OCI-LY1 (cell line): ENCODE results near the gene METAP1D.
"Not testable (repeated sequence)": the region's sequence is repeated elsewhere in the genome, so short reads cannot be mapped to it uniquely, and the experiment has no call there.

ENCODE experiments used
- H2AFZ ChIP-seq: fragments of 200-600 bp; sonication (generic), shearing (Covaris generic); 2 replicates; pipeline ENCODE4 v1.6.0; 2014; ENCODE audit warnings: antibody characterized with exemption, mild to moderate bottlenecking, low read length
- H3F3A ChIP-seq: fragments of 200-600 bp; sonication (generic), shearing (Covaris generic); 2 replicates; pipeline ENCODE4 v1.6.0; 2014; ENCODE audit warnings: mild to moderate bottlenecking, antibody characterized with exemption, low read length, moderate library complexity; ENCODE audit not compliant: insufficient read depth
- H3K27ac ChIP-seq: fragments of 200-600 bp; sonication (generic); 2 replicates; pipeline ENCODE4 v1.5.1; 2014; ENCODE audit warnings: low read length, mixed run types, mild to moderate bottlenecking, low read depth; ENCODE audit not compliant: poor library complexity, severe bottlenecking
- H3K27me3 ChIP-seq: fragments of 200-600 bp; sonication (generic); 2 replicates; pipeline ENCODE4 v1.6.0; 2014; ENCODE audit warnings: antibody characterized with exemption, mild to moderate bottlenecking, low read length, moderate library complexity; ENCODE audit not compliant: insufficient read depth
- H3K36me3 ChIP-seq: fragments of 200-600 bp; sonication (generic); 2 replicates; pipeline ENCODE4 v1.6.1; 2014; ENCODE audit warnings: mild to moderate bottlenecking, antibody characterized with exemption, low read length, moderate library complexity, mixed read lengths; ENCODE audit not compliant: insufficient read depth
- H3K4me1 ChIP-seq: fragments of 200-600 bp; sonication (generic); 2 replicates; pipeline ENCODE4 v1.5.1; 2014; ENCODE audit warnings: mild to moderate bottlenecking, low read length, moderate library complexity; ENCODE audit not compliant: insufficient read depth, severe bottlenecking
- H3K4me2 ChIP-seq: fragments of 200-600 bp; sonication (generic), shearing (Covaris generic); 2 replicates; pipeline ENCODE4 v1.6.1; 2014; ENCODE audit warnings: low read length
- H3K4me3 ChIP-seq: fragments of 200-600 bp; sonication (generic); 2 replicates; pipeline ENCODE4 v1.5.1; 2014; ENCODE audit warnings: low read length, low read depth, mild to moderate bottlenecking, mixed read lengths; ENCODE audit not compliant: poor library complexity, severe bottlenecking
- H3K79me2 ChIP-seq: fragments of 200-600 bp; shearing (Covaris generic); 2 replicates; pipeline ENCODE4 v1.6.1; 2016; ENCODE audit warnings: mixed run types, low read length, mixed read lengths; ENCODE audit not compliant: insufficient read depth
- H3K9ac ChIP-seq: fragments of 200-600 bp; sonication (generic), shearing (Covaris generic); 2 replicates; pipeline ENCODE4 v1.6.1; 2014; ENCODE audit warnings: mild to moderate bottlenecking, low read length, mixed read lengths
- H3K9me2 ChIP-seq: fragments of 200-600 bp; sonication (generic), shearing (Covaris generic); 2 replicates; pipeline ENCODE4 v1.6.1; 2014; ENCODE audit warnings: low read depth, mild to moderate bottlenecking, low read length, mixed read lengths
- H3K9me3 ChIP-seq: fragments of 200-600 bp; shearing (Covaris generic); 2 replicates; pipeline ENCODE4 v1.6.1; 2014; ENCODE audit warnings: low read length, mixed read lengths
- H4K20me1 ChIP-seq: fragments of 200-600 bp; sonication (generic), shearing (Covaris generic); 2 replicates; pipeline ENCODE4 v1.6.0; 2016; ENCODE audit warnings: mild to moderate bottlenecking, low read length; ENCODE audit not compliant: insufficient read depth
- EZH2 ChIP-seq: fragments of 200-600 bp; sonication (generic), shearing (Covaris generic); IDR thresholded peaks from 2 replicates; pipeline ENCODE4 v1.8.0; 2017; ENCODE audit warnings: borderline replicate concordance, mixed run types, mild to moderate bottlenecking, antibody characterized with exemption, low read length, moderate library complexity, mixed read lengths
- TF ChIP-seq, protein P1 (sequence below): fragments of 200-600 bp; sonication (generic), shearing (Covaris generic); IDR thresholded peaks from 2 replicates; pipeline ENCODE4 v1.5.1; 2017; ENCODE audit warnings: mild to moderate bottlenecking, antibody characterized with exemption, low read length, moderate library complexity, mixed read lengths

Gene METAP1D

DNA sequence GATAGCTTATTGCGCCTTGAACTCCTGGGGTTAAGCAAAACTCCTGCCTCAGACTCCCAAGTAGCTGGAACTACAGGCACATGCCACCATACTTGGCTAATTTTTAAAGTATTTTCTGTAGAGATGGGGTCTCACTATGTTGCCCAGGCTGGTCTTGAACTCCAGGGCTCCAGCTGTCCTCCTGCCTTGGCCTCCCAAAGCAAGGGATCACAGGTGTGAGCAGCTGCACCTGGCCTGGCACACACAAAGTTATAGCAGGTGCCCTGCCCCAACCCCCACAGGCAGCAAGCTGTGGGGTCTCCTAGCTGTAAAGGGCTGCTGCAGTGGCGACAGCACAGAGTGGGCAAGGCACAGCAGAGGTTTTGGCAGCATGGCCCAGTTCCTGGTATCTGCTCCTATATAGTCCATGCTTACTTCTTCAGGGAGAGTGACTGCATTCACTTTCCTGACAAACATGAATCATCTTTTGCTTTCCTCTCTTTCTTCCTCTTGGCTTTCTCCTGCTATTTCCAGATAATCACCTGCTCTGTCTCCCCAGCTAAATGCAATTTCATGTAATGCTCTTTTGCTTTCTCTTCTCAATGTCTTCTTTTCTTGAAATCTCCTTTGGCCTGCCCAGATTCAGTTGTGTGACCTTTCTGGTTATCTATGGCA, 27.3 kb upstream of the METAP1D start:
- Histone ChIP-seq H3K27ac (no peak overlapping the region), H2AFZ (no peak overlapping the region), H3K9ac (no peak overlapping the region), H3K9me2 (no peaks in the 10 kb centered on the region), H3K4me3 (no peak overlapping the region), H4K20me1 (no peaks in the 10 kb centered on the region), H3K4me2 (no peak overlapping the region), H3K79me2 (no peaks in the 10 kb centered on the region), H3K9me3 (no peaks in the 10 kb centered on the region), H3K4me1 (no peaks in the 10 kb centered on the region), H3K36me3 (peaks cover 55% of the 10 kb centered on the region), H3K27me3 (no peaks in the 10 kb centered on the region), H3F3A (no peaks in the 10 kb centered on the region; the same call in 1 of the 2 replicates)
- TF ChIP-seq, protein P1, sequence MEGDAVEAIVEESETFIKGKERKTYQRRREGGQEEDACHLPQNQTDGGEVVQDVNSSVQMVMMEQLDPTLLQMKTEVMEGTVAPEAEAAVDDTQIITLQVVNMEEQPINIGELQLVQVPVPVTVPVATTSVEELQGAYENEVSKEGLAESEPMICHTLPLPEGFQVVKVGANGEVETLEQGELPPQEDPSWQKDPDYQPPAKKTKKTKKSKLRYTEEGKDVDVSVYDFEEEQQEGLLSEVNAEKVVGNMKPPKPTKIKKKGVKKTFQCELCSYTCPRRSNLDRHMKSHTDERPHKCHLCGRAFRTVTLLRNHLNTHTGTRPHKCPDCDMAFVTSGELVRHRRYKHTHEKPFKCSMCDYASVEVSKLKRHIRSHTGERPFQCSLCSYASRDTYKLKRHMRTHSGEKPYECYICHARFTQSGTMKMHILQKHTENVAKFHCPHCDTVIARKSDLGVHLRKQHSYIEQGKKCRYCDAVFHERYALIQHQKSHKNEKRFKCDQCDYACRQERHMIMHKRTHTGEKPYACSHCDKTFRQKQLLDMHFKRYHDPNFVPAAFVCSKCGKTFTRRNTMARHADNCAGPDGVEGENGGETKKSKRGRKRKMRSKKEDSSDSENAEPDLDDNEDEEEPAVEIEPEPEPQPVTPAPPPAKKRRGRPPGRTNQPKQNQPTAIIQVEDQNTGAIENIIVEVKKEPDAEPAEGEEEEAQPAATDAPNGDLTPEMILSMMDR, result no peak
- TF ChIP-seq EZH2, result no peak

DNA sequence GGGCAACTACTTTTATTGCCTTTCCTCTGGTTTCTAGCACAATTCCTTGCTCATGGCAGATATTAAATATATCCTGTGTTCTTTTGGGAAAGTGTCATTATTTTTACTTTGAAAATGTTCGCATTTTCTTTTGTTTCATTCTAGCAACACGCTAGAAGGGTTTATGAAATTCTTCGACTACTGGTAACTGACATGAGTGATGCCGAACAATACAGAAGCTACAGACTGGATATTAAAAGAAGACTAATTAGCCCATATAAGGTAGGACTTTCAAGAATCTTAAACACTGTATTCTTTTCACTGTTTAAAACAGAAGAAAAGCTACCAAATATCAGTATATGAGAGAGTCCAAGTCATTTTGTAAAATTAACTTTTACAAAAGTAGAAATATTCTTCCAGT, 20.6 kb upstream of the METAP1D start:
- no peaks in the 10 kb centered on the region for H3K9me2 ChIP-seq
- H3K27ac ChIP-seq, result no peak overlapping the region
- no peaks in the 10 kb centered on the region for H3K79me2 ChIP-seq
- H3K36me3 ChIP-seq, result peaks cover 60% of the 10 kb centered on the region
- no peak overlapping the region for H3K4me3 ChIP-seq
- no peaks in the 10 kb centered on the region for H3K9me3 ChIP-seq
- no peaks in the 10 kb centered on the region for H3K27me3 ChIP-seq
- H4K20me1 ChIP-seq, result no peaks in the 10 kb centered on the region
- TF ChIP-seq, protein P1, result no peak
- no peak for TF ChIP-seq EZH2
- H3K4me1 ChIP-seq, result no peaks in the 10 kb centered on the region
- H3F3A ChIP-seq, result no peaks in the 10 kb centered on the region; the same call in 1 of the 2 replicates
- H3K9ac ChIP-seq, result no peak overlapping the region
- H3K4me2 ChIP-seq, result no peak overlapping the region
- H2AFZ ChIP-seq, result no peak overlapping the region

DNA sequence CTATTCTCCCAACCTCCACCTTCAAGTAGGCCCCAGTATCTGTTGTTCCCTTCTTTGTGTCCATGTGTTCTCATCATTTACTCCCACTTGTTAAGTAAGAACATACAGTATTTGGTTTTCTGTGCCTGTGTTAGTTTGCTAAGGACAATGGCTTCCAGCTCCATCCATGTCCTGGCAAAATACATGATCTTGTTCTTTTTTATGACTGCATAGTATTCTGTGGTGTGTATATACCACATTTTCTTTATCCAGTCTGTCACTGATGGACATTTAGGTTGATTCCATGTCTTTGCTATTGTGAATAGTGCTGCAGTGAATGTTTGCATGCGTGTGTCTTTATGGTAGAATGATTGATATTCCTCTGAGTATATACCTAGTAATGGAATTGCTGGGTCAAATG, 15.8 kb upstream of the METAP1D start:
- not testable (repeated sequence) for H3K4me3 ChIP-seq, H3K9ac ChIP-seq, H3K27ac ChIP-seq, H4K20me1 ChIP-seq, H3K4me1 ChIP-seq, H3F3A ChIP-seq, H3K9me3 ChIP-seq, H3K79me2 ChIP-seq, H2AFZ ChIP-seq, H3K27me3 ChIP-seq, H3K4me2 ChIP-seq, H3K9me2 ChIP-seq
- peaks cover 33% of the 10 kb centered on the region for H3K36me3 ChIP-seq

DNA sequence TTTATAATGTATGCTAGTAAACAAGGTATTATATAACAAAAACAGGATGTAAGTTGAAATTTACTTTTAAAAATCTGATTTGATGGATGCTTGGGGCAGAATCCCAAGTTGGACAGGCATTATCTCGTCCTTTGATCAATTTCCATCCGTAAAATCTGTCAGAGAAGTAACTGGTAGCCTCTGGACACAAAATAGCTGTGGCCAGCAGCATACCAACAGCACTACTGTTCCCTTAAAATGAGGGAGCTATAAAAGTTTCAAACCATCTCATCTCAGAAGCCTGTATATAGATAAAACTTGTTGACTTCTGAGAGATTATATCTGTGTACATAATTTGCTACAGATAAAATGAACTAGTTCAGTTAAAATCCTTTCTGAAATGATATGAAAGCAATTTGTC, 14.7 kb upstream of the METAP1D start:
- H3K79me2 ChIP-seq, result no peaks in the 10 kb centered on the region
- H2AFZ ChIP-seq, result no peak overlapping the region
- no peaks in the 10 kb centered on the region for H3K9me3 ChIP-seq
- TF ChIP-seq, protein P1, result no peak
- no peak for TF ChIP-seq EZH2
- no peaks in the 10 kb centered on the region for H4K20me1 ChIP-seq
- H3K9ac ChIP-seq, result no peak overlapping the region
- no peaks in the 10 kb centered on the region for H3K9me2 ChIP-seq
- H3K4me2 ChIP-seq, result no peak overlapping the region
- peaks cover 22% of the 10 kb centered on the region for H3K36me3 ChIP-seq
- no peaks in the 10 kb centered on the region for H3K4me1 ChIP-seq
- no peaks in the 10 kb centered on the region for H3K27me3 ChIP-seq
- no peaks in the 10 kb centered on the region; the same call in 1 of the 2 replicates for H3F3A ChIP-seq
- no peak overlapping the region for H3K4me3 ChIP-seq
- no peak overlapping the region for H3K27ac ChIP-seq
